Raji (cell line): ENCODE measurements around the gene EMCN.

Source experiments
- POLR2A ChIP-seq: IDR thresholded peaks from 2 replicates; pipeline ENCODE4 v1.6.1; 2011; ENCODE audit warnings: low read depth, low read length, control low read depth; ENCODE audit not compliant: insufficient read depth

The EMCN gene

GRCh38 chr4:100508691-100509090 is 9.1 kb downstream of the EMCN start:
- TF ChIP-seq POLR2A: no peak

GRCh38 chr4:100504086-100504874 is 13.5 kb downstream of the EMCN start:
- TF ChIP-seq POLR2A: no peak

GRCh38 chr4:100497791-100498190 is 20.0 kb downstream of the EMCN start:
- TF ChIP-seq POLR2A: no peak

- no peak for TF ChIP-seq POLR2A
These were observed 22.7 kb downstream of the EMCN start for GRCh38 chr4:100495074-100495473.

GRCh38 chr4:100494166-100494565 is 23.7 kb downstream of the EMCN start:
- TF ChIP-seq POLR2A: no peak

- TF ChIP-seq POLR2A: no peak
These were observed 24.1 kb downstream of the EMCN start for GRCh38 chr4:100493756-100494155.

GRCh38 chr4:100492129-100492528 is 25.7 kb downstream of the EMCN start:
- no peak for TF ChIP-seq POLR2A

- no peak for TF ChIP-seq POLR2A
These were observed 28.5 kb downstream of the EMCN start for GRCh38 chr4:100489305-100489704.

GRCh38 chr4:100486496-100486895 is 31.3 kb downstream of the EMCN start:
- no peak for TF ChIP-seq POLR2A

GRCh38 chr4:100483796-100484195 is 34.0 kb downstream of the EMCN start:
- TF ChIP-seq POLR2A: no peak

- TF ChIP-seq POLR2A: no peak
These were observed 37.9 kb downstream of the EMCN start for GRCh38 chr4:100479971-100480370.

- no peak for TF ChIP-seq POLR2A
These were observed 48.3 kb downstream of the EMCN start for GRCh38 chr4:100469555-100469954.

- TF ChIP-seq POLR2A: no peak
These were observed 51.3 kb downstream of the EMCN start for GRCh38 chr4:100466501-100466900.

- no peak for TF ChIP-seq POLR2A
These were observed 55.8 kb downstream of the EMCN start for GRCh38 chr4:100461807-100462605.

GRCh38 chr4:100450449-100450848 is 67.4 kb downstream of the EMCN start:
- TF ChIP-seq POLR2A: no peak

GRCh38 chr4:100431416-100431815 is 86.4 kb downstream of the EMCN start:
- TF ChIP-seq POLR2A: no peak
